Lung (tissue), 12 donors: ENCODE measurements around the gene CEBPA. TPM values are rescaled to one million over a fixed set of nuclear protein-coding genes. Genes with fewer than 3 reads are reported as not detected.

Experiments used
- ATAC-seq: fragments of 200-7000 bp; cut with Tn5 transposase; one replicate; pipeline ENCODE4 v1.9.1; 2020; ENCODE audit warnings: moderate number of reproducible peaks; ENCODE audit not compliant: insufficient read depth, low FRiP score
- DNase-seq, 3 donors: peaks; one replicate each; pipeline ENCODE4 v3.0.0-alpha.2; 2013 to 2017
- H3K27ac ChIP-seq, 2 donors: one replicate each; pipeline ENCODE4 v1.5.1; 2013; ENCODE audit warnings: mild to moderate bottlenecking in 2 of 2, moderate library complexity in 2 of 2, control low read depth in 1 of 2, inconsistent platforms in 1 of 2, low read depth in 1 of 2, low read length in 1 of 2
- H3K27me3 ChIP-seq, 3 donors: one replicate each; pipeline ENCODE4 v1.5.1; 2013; ENCODE audit warnings: low read length in 2 of 3; ENCODE audit not compliant: control insufficient read depth in 3 of 3, insufficient read depth in 3 of 3
- H3K36me3 ChIP-seq, 4 donors: one replicate each; pipeline ENCODE4 v1.5.1; 2013; ENCODE audit warnings: low read length in 4 of 4, mild to moderate bottlenecking in 1 of 4, moderate library complexity in 1 of 4; ENCODE audit not compliant: control insufficient read depth in 4 of 4, insufficient read depth in 4 of 4
- H3K4me1 ChIP-seq, 5 donors: one replicate each; pipeline ENCODE4 v1.5.1; 2013; ENCODE audit warnings: low read length in 5 of 5, mild to moderate bottlenecking in 2 of 5, moderate library complexity in 1 of 5; ENCODE audit not compliant: control insufficient read depth in 5 of 5, insufficient read depth in 5 of 5
- H3K4me3 ChIP-seq: one replicate; pipeline ENCODE4 v1.5.1; 2013; ENCODE audit warnings: mild to moderate bottlenecking, control low read depth, moderate library complexity
- H3K9ac ChIP-seq, 2 donors: one replicate each; pipeline ENCODE4 v1.5.1; 2013; ENCODE audit warnings: low read length in 2 of 2, control low read depth in 1 of 2; ENCODE audit not compliant: insufficient read depth in 1 of 2
- H3K9me3 ChIP-seq, 4 donors: one replicate each; pipeline ENCODE4 v1.5.1; 2013; ENCODE audit warnings: low read length in 3 of 4, mild to moderate bottlenecking in 1 of 4, moderate library complexity in 1 of 4; ENCODE audit not compliant: control insufficient read depth in 4 of 4, insufficient read depth in 3 of 4
- CTCF ChIP-seq: IDR thresholded peaks from 2 replicates; pipeline ENCODE4 v1.5.1; 2012; ENCODE audit warnings: mild to moderate bottlenecking; ENCODE audit errors: control extremely low read depth, extremely low read depth
- WGBS, 2 donors: extraction: QIAGEN DNeasy Blood & Tissue Kit; methylation state at CpG; one replicate each; pipeline ENCODE4 v1.1.7; 2013; 5-methylcytosine and 5-hydroxymethylcytosine counted together
- polyA plus RNA-seq, 2 donors: library from polyadenylated mRNA; stranded (reverse); fragments of 200-250 nt; gene quantifications; one replicate each; pipeline ENCODE4 v1.2.1, GENCODE V29; 2013
- total RNA-seq, 2 donors: library from RNA; depleted of rRNA in 1 of 2; stranded (reverse); fragments of >200 nt in 1 of 2; gene quantifications; one replicate each; pipeline ENCODE4 v1.2.1, GENCODE V29; 2014 to 2021
- donor health status: control.
- donor health status: control.
- donor health status: Bipolar disorder and iron deficiency.
- donor health status: healthy.
- donor health status: DM: yes; HTN: yes; CAD: no.

The CEBPA gene
- total and polyA plus RNA-seq, 4 donors: 20.4 to 93.8 (median 61.2) TPM

DNA sequence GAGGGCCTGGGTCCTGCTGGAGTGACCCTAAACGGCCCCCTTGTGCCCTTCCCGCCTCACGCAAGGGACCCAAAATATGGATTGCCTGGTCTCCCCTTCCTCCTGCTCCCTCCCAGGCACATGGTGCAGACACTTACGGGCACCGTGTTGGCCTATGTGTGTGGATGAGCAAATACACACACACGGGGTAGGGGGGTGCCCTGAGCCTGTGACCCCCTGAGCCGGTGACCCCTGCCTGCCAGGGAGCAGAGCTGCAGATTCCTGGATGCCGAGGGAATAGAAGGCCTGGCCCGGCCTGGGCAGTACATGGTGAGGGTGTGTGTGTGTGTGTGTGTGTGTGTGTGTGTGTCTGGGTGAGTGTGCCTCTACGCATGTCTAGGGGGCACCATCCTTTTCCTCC, 33.3 kb downstream of the CEBPA start:
- Histone ChIP-seq H3K4me1 (peaks cover 0 to 13% (median 3%) of the 10 kb centered on the region in 5 donors), H3K9me3 (no peaks in the 10 kb centered on the region), H3K36me3 (no peaks in the 10 kb centered on the region), H3K27me3 (no peaks in the 10 kb centered on the region), H3K4me3 (no peak overlapping the region), H3K27ac (no peak overlapping the region), H3K9ac (no peak overlapping the region)
- ATAC-seq: no peak
- no peak for TF ChIP-seq CTCF
- WGBS, 2 donors: 79 to 86% methylated on average over 8 to 10 of the region's 10 CpGs
- DNase-seq: no peak

DNA sequence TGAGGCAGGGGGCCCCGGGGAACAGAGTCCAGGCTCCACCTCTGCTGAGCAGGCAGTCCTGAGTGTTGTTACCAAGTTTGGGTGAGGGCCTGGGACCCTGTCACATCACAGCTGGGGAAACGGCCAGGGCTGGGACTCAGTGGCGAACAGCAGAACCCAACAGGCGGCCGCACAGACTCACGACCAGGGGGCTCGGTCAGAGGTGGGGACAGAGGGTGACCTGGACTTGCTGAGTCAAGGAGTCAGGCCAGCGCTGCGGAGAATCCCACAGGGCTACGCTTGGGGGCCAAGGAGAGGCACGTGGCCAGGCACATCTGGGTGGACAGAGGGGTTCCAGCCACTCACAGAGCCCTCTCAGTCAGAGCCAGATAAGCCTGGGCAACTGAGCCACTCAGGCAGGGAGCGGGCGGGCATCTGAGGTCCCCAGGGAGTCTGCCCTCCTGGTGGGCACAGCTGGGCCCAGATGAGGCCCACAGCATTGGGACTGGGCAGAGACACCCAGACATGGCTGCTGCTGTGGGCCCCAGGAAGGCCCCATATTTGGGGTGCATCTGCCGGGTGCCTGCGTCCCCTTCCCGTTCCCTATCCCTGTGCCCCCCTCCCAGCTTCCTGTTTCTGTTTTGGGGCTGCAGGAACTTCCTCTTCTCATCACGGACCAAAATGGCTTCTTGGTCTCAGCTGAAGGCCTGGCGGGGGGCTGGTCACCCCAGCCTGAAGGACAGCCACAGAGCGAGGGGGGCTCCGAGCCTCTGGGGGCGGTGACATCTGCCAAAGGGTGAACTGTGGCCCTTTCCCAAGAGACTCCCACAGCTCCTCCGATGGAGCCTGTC, 34.0 kb downstream of the CEBPA start:
- WGBS, 2 donors: 61 to 70% methylated on average over 22 of the region's 22 CpGs

DNA sequence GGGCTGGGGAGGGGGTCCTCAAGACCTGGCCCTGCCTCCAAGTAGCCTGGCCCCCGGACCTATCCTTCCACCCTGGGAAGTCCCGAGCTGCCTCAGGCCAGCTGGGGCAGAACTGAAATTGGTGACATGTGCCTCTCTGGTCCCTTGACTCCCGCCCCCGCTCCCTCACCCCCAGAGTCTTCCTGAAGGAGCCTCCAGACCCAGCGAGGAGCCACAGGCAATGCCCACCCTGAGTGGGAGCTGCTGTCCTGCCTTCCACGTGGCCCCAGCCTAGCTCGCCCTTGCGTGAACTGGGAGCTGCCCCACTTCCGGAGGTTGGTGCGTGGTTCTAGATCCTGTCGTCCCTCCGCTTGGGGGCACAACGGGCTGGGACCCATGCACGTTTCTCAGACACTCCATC, 34.6 kb downstream of the CEBPA start:
- Histone ChIP-seq H3K9me3 (no peaks in the 10 kb centered on the region), H3K27me3 (no peaks in the 10 kb centered on the region), H3K9ac (no peak overlapping the region), H3K4me3 (no peak overlapping the region), H3K4me1 (peaks cover 0 to 5% (median 0%) of the 10 kb centered on the region in 5 donors), H3K36me3 (no peaks in the 10 kb centered on the region), H3K27ac (no peak overlapping the region)
- no peak for ATAC-seq
- DNase-seq: no peak
- TF ChIP-seq CTCF: no peak
- 35 to 54% methylated on average over 14 of the region's 14 CpGs for WGBS, 2 donors

More for the DNA sequence above, 34.0 kb downstream of the CEBPA start:
- peaks cover 0 to 7% (median 0%) of the 10 kb centered on the region in 5 donors for H3K4me1 ChIP-seq
- H3K27ac ChIP-seq: peak overlapping the region in 1 of 2 donors; percentile 24
- no peaks in the 10 kb centered on the region for H3K36me3 ChIP-seq
- ATAC-seq (no peak), DNase-seq (no peak)
- no peaks in the 10 kb centered on the region for H3K9me3 ChIP-seq
- H3K9ac ChIP-seq: no peak overlapping the region
- no peak overlapping the region for H3K4me3 ChIP-seq
- TF ChIP-seq CTCF: no peak
- no peaks in the 10 kb centered on the region for H3K27me3 ChIP-seq
